M059J (cell line): ENCODE results near the gene GLCE. TPM values are rescaled to one million over a fixed set of nuclear protein-coding genes. Genes with fewer than 3 reads are reported as not detected.
A peak's percentile ranks its signal among the peaks of the same experiment; 100 is the strongest.

Experiments
- DNase-seq: peaks from one replicate; pipeline ENCODE4 v3.0.0-alpha.2; 2012; ENCODE audit warnings: low read depth
- total RNA-seq: library from RNA; depleted of rRNA; stranded (reverse); fragments of >200 nt; shearing (Covaris generic); gene quantifications from 2 replicates; pipeline ENCODE4 v1.2.3, GENCODE V29; 2014; rRNA removed

The GLCE gene
- total RNA-seq = 14.7 and 15.5 TPM in 2 replicates

DNA sequence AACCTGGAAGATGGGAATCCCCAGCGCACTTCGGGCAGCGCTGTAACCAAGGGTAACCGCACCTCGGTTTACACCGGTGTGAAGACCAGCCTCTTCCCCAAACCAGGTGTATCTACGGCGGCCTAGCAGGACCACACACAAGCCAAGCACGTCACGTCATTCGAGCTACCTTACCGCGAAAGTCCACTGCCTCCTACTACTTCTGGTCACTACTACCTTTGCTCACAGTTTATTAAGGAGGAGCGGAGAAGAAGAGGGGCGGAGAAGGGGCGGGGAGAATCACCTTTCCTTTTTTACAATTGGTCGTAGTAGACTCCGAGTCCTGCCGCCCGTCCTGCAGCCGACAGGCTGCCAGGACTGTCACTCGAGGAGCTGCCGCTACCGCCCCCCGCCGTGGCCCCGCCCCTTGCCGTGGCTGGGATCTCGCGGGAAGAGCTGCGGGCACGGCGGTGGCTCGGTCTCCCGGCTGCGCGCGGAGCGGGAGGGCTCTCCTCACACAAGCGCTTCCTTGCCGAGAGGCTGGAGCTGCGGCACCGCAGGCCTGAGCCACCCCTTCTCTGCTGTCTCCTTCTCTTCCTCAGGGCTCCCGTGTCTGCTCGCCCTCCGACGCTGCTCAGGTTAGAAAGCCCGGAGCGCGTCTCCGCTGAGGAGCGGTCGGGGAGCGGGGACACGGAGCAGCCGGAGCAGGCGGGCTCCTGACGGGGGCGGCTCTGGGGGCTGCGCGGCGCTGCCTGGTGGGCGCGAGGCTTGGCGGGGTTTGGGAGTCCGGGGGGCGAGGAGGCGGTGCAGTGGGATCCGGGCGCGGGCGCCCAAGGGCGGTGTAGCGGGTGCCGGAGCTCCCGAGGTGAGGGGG, at the start of gene GLCE:
GLCE (plus strand) TSS at position 495 of the 853 bp plus-strand sequence. CDS start 95,172 bp downstream, outside the sequence.
- DNase-seq = peak; percentile 95

DNA sequence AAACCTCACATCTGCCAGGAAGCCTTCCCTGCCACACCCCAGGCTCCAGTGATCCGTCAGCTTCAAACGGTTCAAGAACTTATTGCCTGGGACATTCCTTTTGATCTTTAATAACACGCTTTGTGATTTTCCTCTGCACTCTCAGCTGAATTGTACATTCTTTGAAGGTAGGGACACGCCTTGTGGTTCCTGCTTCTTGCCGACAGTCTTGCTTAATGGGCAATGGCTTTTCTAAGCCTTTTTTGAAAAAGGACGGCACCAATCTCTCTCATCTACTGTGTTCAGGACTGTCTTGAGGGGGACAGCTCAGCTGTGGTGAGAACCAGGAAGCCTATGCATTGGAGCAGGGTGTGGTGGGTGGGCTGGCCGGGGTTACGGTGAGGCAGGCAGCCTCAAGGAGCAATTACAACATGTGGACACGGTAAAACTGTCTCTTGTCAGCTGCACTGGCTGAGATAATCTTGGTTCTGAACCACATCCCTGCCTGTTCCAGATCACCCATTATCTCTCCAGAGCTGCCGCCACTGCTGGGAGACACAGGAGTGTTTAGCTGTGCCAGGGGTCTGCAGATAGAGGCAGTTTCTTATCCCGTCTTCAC, 46.0 kb upstream of the GLCE start:
- DNase-seq = no peak

DNA sequence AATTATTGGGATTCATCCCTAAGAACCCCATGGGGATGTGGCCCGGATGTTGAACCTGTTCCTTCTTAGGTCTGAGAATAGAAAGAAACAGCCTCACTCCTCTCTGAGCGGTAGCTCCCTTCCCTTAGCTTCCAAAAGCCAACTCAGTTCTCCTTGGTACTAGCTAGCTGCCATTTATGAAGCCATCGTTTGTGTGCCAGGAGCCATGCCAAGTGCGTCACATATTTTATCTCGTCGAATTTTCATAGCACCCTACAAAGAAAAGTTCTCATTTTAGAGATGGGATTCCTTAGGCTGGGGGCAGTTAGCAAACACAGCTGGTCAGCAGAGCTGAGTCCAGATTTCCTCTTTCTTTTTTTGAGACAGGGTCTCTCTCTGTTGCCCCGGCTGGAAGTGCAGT, 45.4 kb upstream of the GLCE start:
- no peak for DNase-seq

DNA sequence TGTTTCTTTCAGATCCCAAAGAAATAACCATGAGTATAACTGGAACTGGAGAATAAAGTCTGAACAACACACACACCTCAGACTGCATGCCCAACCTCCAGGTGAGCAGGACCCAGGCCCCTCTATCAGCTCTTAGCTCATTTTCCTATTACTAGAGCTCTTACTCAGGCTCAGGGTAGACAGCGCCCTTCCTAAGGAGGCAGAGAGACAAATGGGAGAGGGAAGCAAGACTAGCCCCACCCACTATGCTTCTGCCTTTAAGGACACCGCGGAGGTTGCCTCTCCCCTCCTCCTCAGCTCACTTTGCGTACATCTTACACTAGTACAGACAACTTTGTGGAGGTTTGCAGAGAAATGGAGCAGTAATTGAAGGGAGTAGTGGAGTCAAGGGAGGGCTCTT, 44.0 kb upstream of the GLCE start:
- DNase-seq = no peak

DNA sequence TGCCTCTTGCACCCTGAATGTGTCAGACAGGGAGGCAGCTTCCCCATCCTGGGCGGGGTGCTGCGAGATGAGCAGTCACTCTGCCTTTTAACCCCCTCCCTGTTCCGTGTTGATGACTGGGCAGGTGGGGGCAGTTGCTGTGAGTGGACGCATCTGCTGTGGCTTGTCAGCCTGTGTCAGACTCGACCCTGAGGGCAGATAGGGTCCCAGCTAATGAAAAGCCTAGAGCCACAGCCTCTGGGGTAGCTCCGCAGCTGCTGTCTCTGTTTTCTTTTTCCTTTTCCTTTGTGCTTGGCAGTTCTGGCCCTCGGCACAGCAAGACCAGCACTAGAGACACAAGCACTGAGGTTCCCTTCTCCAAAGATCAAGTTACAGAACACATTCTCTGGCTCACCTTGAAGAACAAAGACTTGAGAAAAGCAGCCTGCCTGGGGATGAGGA, 43.0 kb upstream of the GLCE start:
- peak; percentile 7 for DNase-seq

DNA sequence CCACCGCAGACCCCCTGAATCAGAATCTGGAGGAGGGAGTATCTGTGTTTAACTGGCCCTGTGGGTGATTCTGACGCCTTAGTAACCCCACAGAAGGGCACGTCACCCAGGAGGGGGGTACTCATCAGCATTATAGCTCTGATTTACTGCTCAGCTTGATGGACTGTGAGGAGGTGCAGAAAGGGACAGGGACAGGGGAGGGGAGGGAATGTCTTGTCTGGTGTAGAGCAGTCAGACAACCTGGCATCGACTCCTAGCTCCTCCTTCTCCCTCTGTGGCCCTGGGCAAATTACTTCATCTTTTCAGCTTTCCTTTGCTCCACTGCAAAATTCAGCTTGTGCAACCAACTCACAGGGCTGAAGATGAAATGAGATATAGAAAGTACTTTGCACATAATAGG, 42.3 kb upstream of the GLCE start:
- DNase-seq = no peak

DNA sequence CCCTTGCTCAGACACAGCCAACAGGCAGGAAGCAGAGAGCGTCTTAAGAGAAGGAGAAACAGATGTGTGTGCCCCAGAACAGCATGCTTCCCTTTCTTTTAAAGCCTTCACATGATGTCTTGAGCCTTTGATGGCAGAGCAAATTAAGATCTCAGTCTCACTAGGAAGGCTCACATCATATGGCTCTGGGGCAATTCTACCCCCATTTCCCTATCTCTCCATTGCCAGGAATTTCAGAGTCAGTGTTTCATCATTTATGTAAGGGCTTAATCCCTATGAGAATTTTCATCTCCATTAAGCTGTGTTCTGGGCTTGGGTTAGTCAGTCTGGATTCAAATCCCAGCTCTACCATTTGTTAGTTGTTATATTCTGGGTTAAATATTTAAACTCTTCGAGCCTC, 41.4 kb upstream of the GLCE start:
- no peak for DNase-seq

DNA sequence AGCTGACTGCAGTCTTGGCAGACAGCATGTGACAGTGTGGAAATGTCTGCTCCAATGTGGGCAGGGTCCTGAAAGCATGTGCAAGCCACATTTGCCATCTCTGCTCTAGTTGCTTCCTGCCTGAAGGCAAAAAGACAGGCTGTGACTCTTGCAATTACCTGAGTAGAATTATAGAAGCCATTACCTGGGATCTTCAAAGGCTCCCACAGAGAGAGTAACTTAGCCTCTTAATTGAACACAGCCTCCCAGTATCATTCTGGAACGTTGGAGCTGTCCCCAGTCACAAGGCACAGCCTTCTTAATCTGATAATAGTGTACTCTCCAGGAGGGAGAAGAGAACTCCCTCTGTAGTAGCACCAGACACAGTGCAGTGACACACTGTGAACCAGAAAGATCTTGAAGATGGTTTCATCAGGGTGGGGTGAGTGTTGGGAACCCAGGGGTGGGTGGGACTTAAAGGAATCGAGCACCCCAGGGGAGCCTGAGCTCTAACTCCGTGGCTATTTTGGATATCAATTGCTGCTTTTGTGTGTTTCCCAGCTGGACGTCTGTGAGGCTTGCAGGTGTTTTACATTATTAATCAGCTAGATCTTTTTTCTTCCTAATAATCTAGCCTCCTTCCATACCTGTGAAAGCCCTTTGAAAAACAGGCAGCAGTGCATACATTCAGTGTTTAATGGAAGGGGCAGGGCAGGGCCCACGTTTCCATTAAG, 40.6 kb upstream of the GLCE start:
- DNase-seq = no peak

DNA sequence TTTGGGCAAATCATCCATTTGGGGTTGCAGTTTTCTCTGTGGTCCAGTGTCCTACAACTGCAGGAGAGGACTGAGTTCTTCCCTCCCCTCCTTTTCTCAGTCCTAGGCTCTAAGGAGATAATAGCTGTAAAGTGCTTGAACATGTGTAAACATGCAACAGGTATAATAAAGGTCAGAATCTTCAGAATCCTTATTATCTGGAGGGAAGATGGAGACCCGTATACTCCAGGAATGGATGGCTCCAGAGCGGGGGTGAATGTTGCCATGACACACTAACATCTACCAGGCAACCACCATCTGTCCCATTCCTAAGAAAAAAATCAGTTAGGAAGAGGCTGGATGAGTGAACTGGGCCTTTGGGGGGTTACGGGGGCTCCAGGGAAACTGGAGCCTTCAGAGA, 39.7 kb upstream of the GLCE start:
- DNase-seq = no peak

DNA sequence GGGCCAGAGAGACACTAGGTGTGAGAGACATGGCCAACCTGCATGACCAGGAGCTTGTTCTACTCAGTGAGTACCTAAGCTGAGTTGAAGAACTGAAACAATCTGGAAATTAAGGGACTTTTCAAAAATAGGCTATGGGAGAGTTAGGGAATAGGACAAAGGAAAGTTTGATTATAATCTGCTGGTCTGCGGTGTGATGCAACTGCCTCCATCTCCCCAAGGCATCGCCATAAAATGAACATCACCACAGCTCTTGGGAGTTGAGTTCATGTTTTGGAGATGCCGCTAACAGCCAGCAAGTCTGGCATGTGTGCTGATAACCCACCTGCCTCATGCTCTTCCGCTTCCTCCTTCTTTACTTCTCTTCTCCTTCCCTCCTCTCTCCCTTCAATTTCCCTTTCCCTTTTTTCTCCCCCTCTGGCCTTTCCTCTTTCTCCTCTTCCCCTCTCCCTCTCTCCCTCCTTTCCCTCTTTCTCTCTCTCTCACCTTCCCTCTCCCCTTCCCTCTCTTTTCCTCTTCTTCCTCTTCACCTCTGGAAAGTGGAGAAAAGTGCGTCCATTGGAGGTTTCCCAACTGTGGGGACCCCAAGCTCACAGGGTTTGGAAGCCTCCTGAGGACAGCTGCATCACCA, 39.1 kb upstream of the GLCE start:
- no peak for DNase-seq

DNA sequence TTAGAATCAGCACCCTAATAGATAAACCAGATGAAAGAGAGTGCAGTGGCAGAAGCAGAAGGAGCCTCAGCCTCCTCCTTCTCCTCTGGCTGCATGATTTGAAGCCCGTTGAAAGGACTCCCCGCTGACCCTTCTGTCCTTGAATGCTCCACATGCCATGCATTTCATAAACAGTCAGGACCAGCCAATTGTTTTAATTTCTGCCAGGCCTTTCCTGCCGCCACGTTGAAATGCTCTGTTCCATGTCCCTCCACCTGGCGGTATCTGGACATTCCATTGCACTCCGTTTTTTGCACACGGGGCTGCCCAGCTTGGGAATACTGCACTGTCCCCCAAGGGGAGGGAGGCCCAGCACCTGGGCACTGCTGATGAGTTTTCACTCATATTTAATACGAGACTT, 35.2 kb upstream of the GLCE start:
- DNase-seq = no peak

DNA sequence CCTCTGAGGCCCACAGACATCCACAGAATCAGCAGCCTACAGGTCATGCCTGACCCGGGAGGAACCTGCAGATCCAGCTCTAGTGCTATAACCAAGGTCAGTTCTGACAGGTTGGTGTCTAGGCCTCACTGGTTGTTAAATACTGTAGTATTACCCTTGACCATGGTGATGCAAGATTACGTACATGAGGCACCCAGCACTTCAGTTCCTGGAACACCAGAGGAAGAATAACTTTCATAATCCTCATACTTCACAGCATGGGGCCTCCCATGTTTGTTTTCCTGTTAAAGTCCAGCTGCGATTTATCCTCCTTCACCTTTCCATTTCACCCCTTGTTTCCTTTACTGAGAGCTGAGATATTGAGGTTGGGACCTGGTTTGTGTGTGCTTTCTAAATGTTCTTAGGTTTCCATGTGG, 34.4 kb upstream of the GLCE start:
- DNase-seq = no peak

DNA sequence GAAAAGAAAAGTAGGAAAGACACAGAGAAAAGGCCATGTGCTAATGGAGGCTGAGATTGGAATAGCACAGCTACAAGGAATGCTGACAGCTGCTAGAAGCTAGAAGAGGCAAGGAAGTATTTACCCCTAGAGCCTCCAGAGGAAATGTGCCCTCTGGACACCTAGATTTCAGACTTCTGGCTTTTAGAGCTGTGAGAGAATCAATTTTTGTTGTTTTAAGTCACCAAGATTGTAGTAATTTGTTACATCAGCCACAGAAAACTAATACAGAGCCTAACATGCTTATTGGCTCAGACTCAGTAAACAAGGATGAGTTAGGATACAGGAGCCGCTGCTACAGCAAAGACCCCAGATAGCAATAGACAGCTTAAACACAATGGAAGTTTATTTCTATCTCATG, 33.1 kb upstream of the GLCE start:
- DNase-seq = no peak

DNA sequence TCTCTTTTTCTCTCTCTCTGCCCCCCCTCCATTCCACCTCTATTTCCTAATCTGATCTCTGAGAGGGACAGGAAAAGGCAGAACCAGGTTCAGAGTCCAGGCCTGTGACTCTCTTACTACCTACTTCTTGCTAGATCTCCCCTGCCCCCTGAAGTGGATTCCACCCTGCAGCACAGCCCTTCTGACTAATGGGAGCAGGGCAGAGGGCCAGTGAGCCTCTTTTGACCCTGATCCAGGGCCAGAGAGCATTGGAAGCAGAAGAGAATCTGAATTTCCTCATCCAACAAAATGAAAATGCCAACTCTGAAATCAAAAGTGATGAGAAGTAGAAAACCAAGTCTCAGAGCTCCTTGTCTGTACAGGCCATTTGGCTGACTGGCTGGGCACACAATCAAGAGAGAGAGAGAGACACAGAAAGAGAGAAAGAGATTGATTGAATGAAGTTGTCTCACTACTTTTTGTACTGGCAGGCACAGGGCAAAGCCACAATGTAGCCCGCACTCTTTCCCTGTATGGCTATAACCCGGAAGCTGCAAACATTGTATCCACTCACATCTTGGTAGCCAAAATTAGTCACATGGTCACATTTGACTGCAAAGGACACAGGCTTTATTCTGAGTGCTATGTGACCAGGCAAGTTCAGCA, 31.6 kb upstream of the GLCE start:
- peak; percentile 19 for DNase-seq

DNA sequence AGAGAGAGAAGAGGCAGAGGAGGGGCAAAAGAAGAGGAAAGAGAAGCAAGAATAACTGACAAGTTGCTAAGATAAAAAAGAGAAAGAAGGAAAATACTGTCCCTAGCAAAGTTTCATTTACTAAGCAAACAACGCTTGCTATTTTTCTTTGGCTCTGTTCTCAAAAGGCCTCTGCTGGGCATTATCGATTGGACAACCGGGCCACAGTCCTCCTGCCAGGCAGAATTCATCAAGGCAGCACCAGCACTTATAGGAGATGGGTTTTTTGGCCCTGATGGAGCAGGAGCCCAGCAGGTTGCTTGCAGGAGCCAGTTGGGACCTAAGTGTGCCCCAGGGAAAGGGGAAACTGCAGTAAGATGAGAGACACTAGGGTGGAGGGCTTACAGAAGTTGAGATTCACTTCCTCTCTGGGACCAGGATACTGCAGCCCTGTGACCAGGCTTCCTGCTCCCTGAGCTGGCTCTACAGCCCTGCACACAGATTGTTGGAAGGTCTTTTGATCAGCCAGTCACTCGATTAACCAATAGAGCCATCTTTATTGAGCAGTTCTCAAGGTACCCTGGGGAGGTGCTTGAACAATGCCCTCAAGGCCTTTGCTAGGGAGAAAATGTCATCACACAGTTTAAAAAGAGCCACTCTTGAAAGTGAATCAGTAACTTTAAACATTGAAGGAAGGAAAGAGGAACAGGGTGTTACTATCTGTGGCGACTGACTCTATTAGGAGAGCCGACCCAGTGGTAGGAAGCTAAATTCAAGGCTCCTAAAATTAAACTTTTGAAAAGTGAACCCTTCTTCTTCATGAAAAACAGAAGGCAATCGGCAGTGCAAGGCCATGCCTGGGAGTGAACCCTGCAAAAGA, 28.8 kb upstream of the GLCE start:
- no peak for DNase-seq

DNA sequence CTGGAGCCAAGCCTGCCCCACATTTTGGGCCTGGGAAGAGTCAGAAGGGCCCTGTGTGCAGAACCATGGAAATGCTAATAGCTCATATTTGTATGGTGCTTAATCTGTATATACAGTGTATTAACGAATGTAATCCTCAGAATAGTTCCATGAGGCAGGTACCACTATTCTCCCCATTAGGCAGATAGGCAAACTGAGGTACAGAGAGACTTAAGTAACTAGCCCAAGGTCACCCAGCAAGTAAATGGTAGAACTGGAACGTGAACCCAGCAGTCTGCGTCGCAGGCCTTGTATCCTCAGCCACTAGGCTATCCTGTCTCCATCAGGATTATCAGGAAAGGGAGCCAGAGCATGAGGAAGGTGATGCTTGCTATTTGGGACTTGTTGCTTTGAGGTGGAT, 28.0 kb upstream of the GLCE start:
- no peak for DNase-seq

DNA sequence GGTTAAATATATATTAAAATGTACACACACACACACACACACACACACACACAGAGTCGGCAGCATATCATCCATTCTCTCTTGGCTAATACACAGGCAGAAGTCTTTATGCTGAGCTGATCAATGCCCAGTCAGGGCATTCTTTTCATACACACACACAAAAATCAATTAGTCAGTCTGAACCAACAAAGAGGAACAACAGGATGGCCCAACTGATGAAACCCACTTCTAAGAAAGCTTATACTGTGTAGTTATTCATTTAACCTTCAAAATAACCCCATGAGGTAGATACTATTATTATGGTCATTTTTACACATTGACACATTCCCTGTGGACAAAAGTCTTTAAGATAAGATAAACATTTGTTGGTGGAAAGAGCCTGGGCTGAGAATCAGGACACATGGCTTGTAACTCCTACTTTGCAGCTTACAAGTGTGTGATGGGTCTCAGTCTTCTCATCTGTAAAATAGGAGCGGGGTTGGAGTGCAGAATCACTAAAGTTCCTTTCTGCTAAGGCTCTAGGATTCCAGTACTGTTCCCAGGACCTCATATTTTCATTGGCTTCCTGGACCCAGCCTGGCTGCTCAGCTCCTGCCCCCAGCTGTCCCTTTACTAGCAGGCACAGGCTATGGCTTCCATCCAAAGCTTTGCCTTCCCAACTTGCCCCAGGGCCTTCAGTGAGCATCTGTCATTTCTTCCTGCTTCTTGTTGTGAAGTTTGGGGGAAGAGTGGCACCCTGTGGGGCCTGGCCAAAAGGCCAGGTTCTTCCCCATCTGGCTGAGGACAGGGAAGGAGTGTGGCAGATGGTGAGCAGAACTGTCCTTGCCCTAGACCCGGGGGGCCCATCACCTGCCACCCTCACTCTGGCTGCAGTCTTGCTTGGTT, 27.2 kb upstream of the GLCE start:
- peak; percentile 85 for DNase-seq

DNA sequence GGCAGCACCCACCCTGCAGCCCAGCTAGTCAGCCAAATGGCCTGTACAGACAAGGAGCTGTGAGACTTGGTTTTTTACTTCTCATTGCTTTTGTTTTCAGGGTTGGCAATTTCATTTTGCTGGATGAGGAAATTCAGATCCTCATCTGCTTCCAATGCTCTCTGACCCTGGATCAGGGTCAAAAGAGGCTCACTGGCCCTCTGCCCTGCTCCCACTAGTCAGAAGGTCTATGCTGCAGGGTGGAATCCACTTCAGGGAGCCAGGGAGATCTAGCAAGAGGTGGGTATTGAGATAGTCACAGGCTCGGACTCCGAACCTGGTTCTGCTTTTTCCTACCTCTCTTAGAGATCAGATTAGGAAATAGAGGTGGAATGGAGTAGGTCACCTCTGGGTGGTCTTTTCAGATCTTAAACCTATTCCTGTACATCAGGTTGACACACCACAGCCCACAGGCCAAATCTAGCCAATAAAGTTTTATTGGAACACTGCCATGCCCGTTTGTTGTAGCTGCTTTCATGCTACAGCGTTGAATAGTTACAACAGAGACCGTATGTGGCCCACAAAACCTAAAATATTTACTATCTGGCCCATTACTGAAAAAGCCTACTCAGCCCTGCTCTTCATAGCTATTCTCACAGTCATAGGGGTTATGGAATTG, 26.4 kb upstream of the GLCE start:
- no peak for DNase-seq

DNA sequence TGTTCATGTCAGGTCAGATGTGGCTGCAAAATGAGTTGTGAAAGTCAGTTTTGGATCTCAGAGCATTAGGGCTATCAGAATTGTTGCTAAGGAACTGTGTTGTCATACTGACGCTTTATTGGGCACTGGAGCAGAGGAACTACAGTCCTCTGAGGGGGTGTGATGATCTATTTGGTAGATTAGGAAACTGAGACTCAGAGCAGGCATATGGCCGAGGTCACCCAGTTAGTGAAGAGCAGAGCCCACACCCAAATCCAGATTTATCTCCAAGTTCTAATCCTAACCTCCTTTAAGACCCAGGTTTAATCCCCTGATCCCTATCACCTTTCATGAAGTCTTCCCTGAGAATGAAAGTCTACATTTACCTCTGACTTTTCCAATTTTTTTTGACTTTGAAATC, 25.6 kb upstream of the GLCE start:
- DNase-seq = no peak
